A549 (cell line): ENCODE measurements around the gene EHF. TPM values are rescaled to one million over a fixed set of nuclear protein-coding genes. Genes with fewer than 3 reads are reported as not detected.

ENCODE experiments used
- ATAC-seq, 2 experiments: fragments of 200-7000 bp in 1 of 2; fragments of >200 bp in 1 of 2; cut with Nextera tagmentation in 1 of 2; cut with Tn5 transposase in 1 of 2; 3 replicates each; pipeline versions ENCODE4 v1.8.0 to v1.9.1; 2018 to 2020; ENCODE audit warnings: mild to moderate bottlenecking in 1 of 2, moderate library complexity in 1 of 2
- CTCF ChIA-PET: fragments of 300-600 bp; sonication (Branson Sonifier 250); formaldehyde crosslinking; extraction: SDS; loops from one replicate; lab custom pipeline; 2021; ENCODE audit warnings: antibody characterized with exemption, inconsistent platforms; lab: Yijun Ruan, JAX
- POLR2A ChIA-PET: fragments of 350-600 bp; formaldehyde crosslinking; extraction: SDS; loops from one replicate; lab custom pipeline; 2021; ENCODE audit warnings: antibody characterized with exemption, inconsistent platforms; lab: Yijun Ruan, JAX
- DNase-seq, 2 experiments: peaks; one replicate each; pipeline versions ENCODE4 v3.0.0 to v3.0.0-alpha.2; 2011 to 2016; ENCODE audit warnings: low read depth in 1 of 2, low spot score in 1 of 2
- FAIRE-seq: peaks from 2 replicates; lab custom pipeline; 2011; peaks lifted over from hg19 to GRCh38; lab: Jason Lieb, UNC
- H3K27ac ChIP-seq, 2 experiments: fragments of >200 bp; sonication (Bioruptor Twin); formaldehyde crosslinking; 3 replicates each; pipeline ENCODE4 v1.5.1; 2016 to 2017
- H3K4me1 ChIP-seq: fragments of >200 bp; sonication (Bioruptor Twin); formaldehyde crosslinking; 3 replicates; pipeline ENCODE4 v1.6.1; 2016
- H3K4me2 ChIP-seq: fragments of >200 bp; sonication (Bioruptor Twin); formaldehyde crosslinking; 3 replicates; pipeline ENCODE4 v1.6.1; 2016
- H3K4me3 ChIP-seq: fragments of >200 bp; sonication (Bioruptor Twin); formaldehyde crosslinking; 3 replicates; pipeline ENCODE4 v1.5.1; 2016
- H3K9me3 ChIP-seq: fragments of >200 bp; sonication (Bioruptor Twin); formaldehyde crosslinking; 3 replicates; pipeline ENCODE4 v1.6.1; 2016
- ATOH8 ChIP-seq: fragments of 250-450 bp; sonication (Bioruptor Pico); IDR thresholded peaks from 2 replicates; pipeline ENCODE4 v1.5.0; 2020; ENCODE audit warnings: low read depth, mild to moderate bottlenecking, moderate library complexity
- BHLHE40 ChIP-seq: IDR thresholded peaks from 2 replicates; pipeline ENCODE4 v1.6.1; 2012; ENCODE audit warnings: low read depth, low read length, inconsistent platforms
- CHD2 ChIP-seq: fragments of 150-350 bp; IDR thresholded peaks from 2 replicates; pipeline ENCODE4 v1.6.1; 2014; ENCODE audit warnings: low read length; ENCODE audit not compliant: partially characterized antibody
- EHF ChIP-seq: fragments of 250-450 bp; sonication (Bioruptor Pico); IDR thresholded peaks from 2 replicates; pipeline ENCODE4 v1.5.0; 2020; ENCODE audit warnings: mild to moderate bottlenecking
- ELK1 ChIP-seq: fragments of 150-350 bp; IDR thresholded peaks from 2 replicates; pipeline ENCODE4 v1.6.1; 2014; ENCODE audit warnings: low read depth, mild to moderate bottlenecking, low read length
- HMGXB4 ChIP-seq: fragments of 250-450 bp; sonication (Bioruptor Pico); IDR thresholded peaks from 2 replicates; pipeline ENCODE4 v1.5.0; 2021; ENCODE audit warnings: mild to moderate bottlenecking, moderate library complexity, borderline replicate concordance
- KDM1A ChIP-seq: fragments of 200-600 bp; sonication (generic); IDR thresholded peaks from 2 replicates; pipeline ENCODE4 v1.6.1; 2016; ENCODE audit warnings: low read depth, mild to moderate bottlenecking
- KDM5A ChIP-seq: fragments of 200-600 bp; sonication (generic); IDR thresholded peaks from 2 replicates; pipeline ENCODE4 v1.6.1; 2016; ENCODE audit warnings: antibody characterized with exemption, mild to moderate bottlenecking
- MYC ChIP-seq: IDR thresholded peaks from 2 replicates; pipeline ENCODE4 v1.6.1; 2012; ENCODE audit warnings: mild to moderate bottlenecking, inconsistent platforms, low read length, improper control_type of control experiment, borderline replicate concordance
- NPAS2 ChIP-seq: fragments of 250-450 bp; sonication (Bioruptor Pico); IDR thresholded peaks from 2 replicates; pipeline ENCODE4 v1.8.0; 2022; ENCODE audit warnings: mild to moderate bottlenecking, moderate library complexity, borderline replicate concordance
- NR3C1 ChIP-seq: fragments of >200 bp; sonication (Bioruptor Twin); formaldehyde crosslinking; IDR thresholded peaks from 3 replicates; pipeline ENCODE4 v1.6.1; 2017
- SMC3 ChIP-seq: fragments of >200 bp; sonication (Bioruptor Twin); formaldehyde crosslinking; IDR thresholded peaks from 3 replicates; pipeline ENCODE4 v1.6.1; 2018; ENCODE audit warnings: inconsistent platforms
- SREBF2 ChIP-seq: fragments of 450-650 bp; IDR thresholded peaks from 2 replicates; pipeline ENCODE4 v1.6.1; 2014; ENCODE audit warnings: mild to moderate bottlenecking, moderate library complexity
- TFCP2L1 ChIP-seq: fragments of 250-450 bp; sonication (Bioruptor Pico); IDR thresholded peaks from 2 replicates; pipeline ENCODE4 v1.5.0; 2021; ENCODE audit warnings: mild to moderate bottlenecking
- TP53 ChIP-seq: fragments of 250-450 bp; sonication (Bioruptor Pico); IDR thresholded peaks from 2 replicates; pipeline ENCODE4 v1.5.0; 2021; ENCODE audit warnings: mild to moderate bottlenecking, moderate library complexity
- USF2 ChIP-seq: fragments of 450-650 bp; IDR thresholded peaks from 2 replicates; pipeline ENCODE4 v1.6.1; 2014; ENCODE audit warnings: antibody characterized with exemption
- ZNF302 ChIP-seq: fragments of 250-450 bp; sonication (Bioruptor Pico); IDR thresholded peaks from 2 replicates; pipeline ENCODE4 v1.9.0; 2021; ENCODE audit warnings: inconsistent platforms, mild to moderate bottlenecking, moderate library complexity
- WGBS: methylation state at CpG from one replicate; pipeline ENCODE4 v1.1.6; 2017; ENCODE audit errors: missing lambda C conversion rate; 5-methylcytosine and 5-hydroxymethylcytosine counted together
- polyA minus RNA-seq: library from RNA; depleted of rRNA, polyadenylated mRNA; stranded (reverse); fragments of >200 nt; gene quantifications from 2 replicates; pipeline ENCODE4 v1.2.3, GENCODE V29; 2011; rRNA and poly(A)+ RNA removed
- polyA plus RNA-seq, 4 experiments: library from polyadenylated mRNA; depleted of rRNA in 3 of 4; stranded (reverse); fragments of >200 nt; fragmentation: RNase III in 1 of 4; extraction: RNeasy Plus Mini Kit Qiagen cat#74134 plus additional on column Dnase treatment in 1 of 4; gene quantifications; 2 replicates in 3 of 4; 3 replicates in 1 of 4; pipeline ENCODE4 v1.2.3, GENCODE V29; 2011 to 2017

Gene EHF
- 4.9 and 5.4 TPM in 2 replicates for polyA plus RNA-seq (2011; rRNA removed)
- 0.96 and 1.3 TPM in 2 replicates for polyA plus RNA-seq (2012; cell fraction: cytosol; rRNA removed)
- 1.0 TPM in 2 replicates for polyA plus RNA-seq (2012; cell fraction: nucleus; rRNA removed)
- 6.0 to 7.8 TPM (median 7.0 TPM) in 3 replicates for polyA plus RNA-seq (2017; fragmentation: RNase III; extraction: RNeasy Plus Mini Kit Qiagen cat#74134 plus additional on column Dnase treatment)
- polyA minus RNA-seq, result 19.9 and 22.1 TPM in 2 replicates

- DNase-seq, result no peak
- Histone ChIP-seq H3K4me3 (no peak within 1 kb of the TSS), H3K4me1 (peaks cover 8% of the 10 kb centered on the region), H3K9me3 (no peaks in the 10 kb centered on the region), H3K27ac (peak within 1 kb of the TSS; percentile 36 to 70; a peak in 5 of 6 replicates), H3K4me2 (no peak within 1 kb of the TSS)
- no peak for FAIRE-seq
- ChIA-PET CTCF (interaction anchor here (1.1 to 1.3 kb wide), 2 partner anchors 9 to 12 kb away, joined by 3 read pairs; no protein-coding TSS in a partner anchor), POLR2A (no interaction called here)
- no peak for TF ChIP-seq SMC3
- TF ChIP-seq KDM1A, result no peak
- TF ChIP-seq TP53 (CRISPR knock-in tag), result no peak
- no peak for TF ChIP-seq ELK1
- no peak for TF ChIP-seq SREBF2
- TF ChIP-seq EHF, result no peak
- WGBS, result 80% methylated on average over 7 of the region's 7 CpGs
- no peak for ATAC-seq
Measured at GRCh38 chr11:34620820-34621792, at the start of gene EHF. Gene EHF, plus strand, starts transcription at chr11:34621093. Its CDS starts 21,538 bp downstream, at chr11:34642631.

- H3K4me2 ChIP-seq, result no peak overlapping the region
- ChIA-PET POLR2A (no interaction called here), CTCF (interaction anchor here (1.4 kb wide), 1 partner anchor 316 kb away, joined by 4 read pairs; no protein-coding TSS in a partner anchor)
- no peaks in the 10 kb centered on the region; the same call in 2 of the 3 replicates for H3K9me3 ChIP-seq
- no peak for DNase-seq
- H3K27ac ChIP-seq, result no peak overlapping the region
- H3K4me1 ChIP-seq, result no peaks in the 10 kb centered on the region
- ATAC-seq, result no peak
- no peak for FAIRE-seq
- 76% methylated on average over 7 of the region's 7 CpGs for WGBS
- TF ChIP-seq KDM5A, result no peak
- no peak for TF ChIP-seq NR3C1
- no peak for TF ChIP-seq NPAS2 (CRISPR knock-in tag)
- TF ChIP-seq MYC, result no peak
- TF ChIP-seq TFCP2L1, result no peak
- no peak for TF ChIP-seq BHLHE40
- H3K4me3 ChIP-seq, result no peak overlapping the region
Measured at GRCh38 chr11:34573537-34573936, 47.4 kb upstream of the EHF start.

GRCh38 chr11:34575261-34575660 is 45.6 kb upstream of the EHF start:
- DNase-seq, result no peak
- TF ChIP-seq USF2, result no peak
- TF ChIP-seq HMGXB4 (CRISPR knock-in tag), result no peak
- TF ChIP-seq KDM1A, result no peak
- TF ChIP-seq ZNF302 (CRISPR knock-in tag), result no peak
- TF ChIP-seq ATOH8 (CRISPR knock-in tag), result no peak
- TF ChIP-seq CHD2, result no peak
- WGBS, result 22% methylated on average over 4 of the region's 4 CpGs
- ChIA-PET CTCF (no interaction called here), POLR2A (no interaction called here)
- Histone ChIP-seq H3K9me3 (no peaks in the 10 kb centered on the region; the same call in 2 of the 3 replicates), H3K4me1 (no peaks in the 10 kb centered on the region), H3K27ac (no peak overlapping the region), H3K4me2 (no peak overlapping the region), H3K4me3 (no peak overlapping the region)
- no peak for FAIRE-seq
- no peak for ATAC-seq
